Measurements from ENCODE around the gene RAD50.

The RAD50 gene

DNA sequence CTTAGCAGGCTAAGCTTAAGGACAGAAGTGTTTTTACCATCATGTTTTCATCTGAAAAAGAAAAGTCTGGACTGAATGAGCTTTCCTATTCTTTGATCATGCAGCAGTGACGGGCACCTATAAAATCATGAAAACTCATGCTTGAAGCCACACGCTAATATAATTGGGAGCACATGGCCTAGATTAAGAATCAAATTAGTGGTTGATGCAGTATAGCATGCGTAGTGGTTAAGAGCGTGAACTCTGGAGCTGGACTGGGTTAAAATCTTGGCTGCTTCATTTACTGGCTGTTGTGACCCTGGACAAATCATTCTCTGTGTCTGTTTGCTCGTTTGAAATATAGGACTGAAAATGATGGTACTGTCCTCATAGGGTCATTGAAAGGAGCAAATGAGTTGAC lies 51.3 kb downstream of the RAD50 start:
- peaks cover 4% of the 10 kb centered on the region; the same call in 1 of the 2 replicates for H3K36me3 ChIP-seq (ENCODE audit: insufficient read depth)

DNA sequence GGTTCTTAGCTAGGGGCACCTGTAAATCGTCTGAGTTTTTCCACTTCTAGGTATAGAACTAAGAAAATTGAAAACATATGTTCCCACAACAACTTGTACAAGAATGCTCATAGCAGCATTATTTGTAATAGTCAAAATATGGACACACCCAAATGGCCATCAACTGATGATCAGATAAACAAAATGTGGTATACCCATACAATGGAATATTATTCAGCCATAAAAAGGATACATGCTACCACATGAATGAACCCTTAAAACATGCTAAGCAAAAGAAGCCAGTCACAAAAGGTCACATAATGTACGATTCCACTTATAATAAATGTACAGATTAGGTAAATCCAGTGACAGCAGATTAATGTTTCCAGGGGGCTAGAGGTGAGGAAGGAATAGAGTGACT lies 55.2 kb downstream of the RAD50 start:
- H3K4me3 ChIP-seq (IDR thresholded peaks at IDR 0.05; ENCODE audit: insufficient read depth, low read depth, low read length): no peak overlapping the region
- no peaks in the 10 kb centered on the region for H4K20me1 ChIP-seq (ENCODE audit: insufficient read depth)
- no peak overlapping the region for H3K27ac ChIP-seq
- no peaks in the 10 kb centered on the region for H3K79me2 ChIP-seq (ENCODE audit: insufficient read depth, low read depth)
- H3K4me2 ChIP-seq: no peak overlapping the region
- H3K4me1 ChIP-seq (ENCODE audit: low read depth, poor library complexity, severe bottlenecking): no peaks in the 10 kb centered on the region
- TF ChIP-seq, protein P1, sequence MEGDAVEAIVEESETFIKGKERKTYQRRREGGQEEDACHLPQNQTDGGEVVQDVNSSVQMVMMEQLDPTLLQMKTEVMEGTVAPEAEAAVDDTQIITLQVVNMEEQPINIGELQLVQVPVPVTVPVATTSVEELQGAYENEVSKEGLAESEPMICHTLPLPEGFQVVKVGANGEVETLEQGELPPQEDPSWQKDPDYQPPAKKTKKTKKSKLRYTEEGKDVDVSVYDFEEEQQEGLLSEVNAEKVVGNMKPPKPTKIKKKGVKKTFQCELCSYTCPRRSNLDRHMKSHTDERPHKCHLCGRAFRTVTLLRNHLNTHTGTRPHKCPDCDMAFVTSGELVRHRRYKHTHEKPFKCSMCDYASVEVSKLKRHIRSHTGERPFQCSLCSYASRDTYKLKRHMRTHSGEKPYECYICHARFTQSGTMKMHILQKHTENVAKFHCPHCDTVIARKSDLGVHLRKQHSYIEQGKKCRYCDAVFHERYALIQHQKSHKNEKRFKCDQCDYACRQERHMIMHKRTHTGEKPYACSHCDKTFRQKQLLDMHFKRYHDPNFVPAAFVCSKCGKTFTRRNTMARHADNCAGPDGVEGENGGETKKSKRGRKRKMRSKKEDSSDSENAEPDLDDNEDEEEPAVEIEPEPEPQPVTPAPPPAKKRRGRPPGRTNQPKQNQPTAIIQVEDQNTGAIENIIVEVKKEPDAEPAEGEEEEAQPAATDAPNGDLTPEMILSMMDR (conservative IDR thresholded peaks at IDR 0.05; ENCODE audit: low read depth, low read length): no peak
- H2AFZ ChIP-seq (ENCODE audit: low read depth): no peak overlapping the region
- H3K9ac ChIP-seq: no peak overlapping the region
- no peaks in the 10 kb centered on the region for H3K27me3 ChIP-seq (ENCODE audit: insufficient read depth, low read depth)
- H3K36me3 ChIP-seq (ENCODE audit: insufficient read depth): peaks cover 4% of the 10 kb centered on the region; the same call in 1 of the 2 replicates

More for the DNA sequence above, 51.3 kb downstream of the RAD50 start:
- Histone ChIP-seq H3K4me1 (ENCODE audit: low read depth, poor library complexity, severe bottlenecking) (no peaks in the 10 kb centered on the region), H4K20me1 (ENCODE audit: insufficient read depth) (no peaks in the 10 kb centered on the region), H3K27me3 (ENCODE audit: insufficient read depth, low read depth) (no peaks in the 10 kb centered on the region), H3K79me2 (ENCODE audit: insufficient read depth, low read depth) (no peaks in the 10 kb centered on the region), H3K27ac (no peak overlapping the region), H3K4me2 (no peak overlapping the region), H3K4me3 (IDR thresholded peaks at IDR 0.05; ENCODE audit: insufficient read depth, low read depth, low read length) (no peak overlapping the region), H3K9ac (no peak overlapping the region), H2AFZ (ENCODE audit: low read depth) (no peak overlapping the region)
- TF ChIP-seq, protein P1 (conservative IDR thresholded peaks at IDR 0.05; ENCODE audit: low read depth, low read length): no peak

DNA sequence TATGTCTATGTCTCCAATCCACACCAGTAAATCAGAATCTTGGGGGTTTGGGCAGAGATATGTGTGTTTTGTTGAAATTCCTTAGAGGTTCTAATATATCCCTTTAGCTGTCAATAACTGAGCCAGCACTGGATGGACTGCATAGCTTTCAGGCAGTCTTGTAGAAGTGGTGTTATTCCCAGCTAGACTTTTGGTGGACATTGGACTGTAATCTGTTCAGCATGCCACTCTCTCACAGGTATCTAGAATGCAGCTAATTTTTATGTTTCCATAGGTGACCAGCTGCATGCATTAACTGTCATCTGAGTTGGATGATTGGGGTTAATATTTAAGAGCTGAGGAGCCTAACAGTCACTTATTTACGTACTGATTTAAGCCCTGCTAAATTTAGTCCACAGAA lies 56.1 kb downstream of the RAD50 start:
- Histone ChIP-seq H3K27me3 (ENCODE audit: insufficient read depth, low read depth) (no peaks in the 10 kb centered on the region), H3K4me2 (no peak overlapping the region), H3K27ac (no peak overlapping the region), H3K9ac (no peak overlapping the region), H2AFZ (ENCODE audit: low read depth) (no peak overlapping the region), H4K20me1 (ENCODE audit: insufficient read depth) (no peaks in the 10 kb centered on the region), H3K36me3 (ENCODE audit: insufficient read depth) (peaks cover 4% of the 10 kb centered on the region; the same call in 1 of the 2 replicates), H3K4me1 (ENCODE audit: low read depth, poor library complexity, severe bottlenecking) (no peaks in the 10 kb centered on the region), H3K4me3 (IDR thresholded peaks at IDR 0.05; ENCODE audit: insufficient read depth, low read depth, low read length) (no peak overlapping the region), H3K79me2 (ENCODE audit: insufficient read depth, low read depth) (no peaks in the 10 kb centered on the region)
- TF ChIP-seq, protein P1 (conservative IDR thresholded peaks at IDR 0.05; ENCODE audit: low read depth, low read length): no peak

DNA sequence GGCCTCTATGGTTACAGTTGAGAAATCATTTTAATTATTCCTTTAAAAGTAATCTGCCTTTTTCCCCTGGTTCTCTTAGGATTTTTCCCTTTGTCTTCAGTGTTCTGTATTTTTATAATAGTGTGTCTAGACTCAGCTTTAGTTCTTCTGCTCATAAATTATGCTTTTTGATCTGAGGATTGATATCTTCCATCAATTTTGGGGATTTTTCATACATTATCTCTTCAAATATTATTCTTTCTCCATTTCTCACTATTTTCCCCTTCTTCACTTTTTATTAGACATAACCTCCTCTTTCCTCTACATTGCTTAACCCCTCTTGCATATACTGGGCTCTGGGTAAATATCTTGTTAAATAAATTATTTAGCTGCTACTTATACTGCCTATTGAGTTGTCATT lies 64.9 kb downstream of the RAD50 start:
- H3K36me3 ChIP-seq (ENCODE audit: insufficient read depth): no peaks in the 10 kb centered on the region
- H3K4me2 ChIP-seq: no peak overlapping the region
- H4K20me1 ChIP-seq (ENCODE audit: insufficient read depth): no peaks in the 10 kb centered on the region
- no peak overlapping the region for H3K9ac ChIP-seq
- no peaks in the 10 kb centered on the region for H3K79me2 ChIP-seq (ENCODE audit: insufficient read depth, low read depth)
- H3K4me3 ChIP-seq (IDR thresholded peaks at IDR 0.05; ENCODE audit: insufficient read depth, low read depth, low read length): no peak overlapping the region
- no peak overlapping the region for H3K27ac ChIP-seq
- H3K4me1 ChIP-seq (ENCODE audit: low read depth, poor library complexity, severe bottlenecking): no peaks in the 10 kb centered on the region
- TF ChIP-seq, protein P1 (conservative IDR thresholded peaks at IDR 0.05; ENCODE audit: low read depth, low read length): no peak
- H3K27me3 ChIP-seq (ENCODE audit: insufficient read depth, low read depth): no peaks in the 10 kb centered on the region
- H2AFZ ChIP-seq (ENCODE audit: low read depth): no peak overlapping the region
